Measurements from ENCODE around the gene DIRAS1. TPM values are rescaled to one million over a fixed set of nuclear protein-coding genes. Genes with fewer than 3 reads are reported as not detected.
"Not testable (repeated sequence)": the region's sequence is repeated elsewhere in the genome, so short reads cannot be mapped to it uniquely, and the experiment has no call there.

The DIRAS1 gene
- total RNA-seq, 1 experiment from 2014 or later, result 0.17 TPM

DNA sequence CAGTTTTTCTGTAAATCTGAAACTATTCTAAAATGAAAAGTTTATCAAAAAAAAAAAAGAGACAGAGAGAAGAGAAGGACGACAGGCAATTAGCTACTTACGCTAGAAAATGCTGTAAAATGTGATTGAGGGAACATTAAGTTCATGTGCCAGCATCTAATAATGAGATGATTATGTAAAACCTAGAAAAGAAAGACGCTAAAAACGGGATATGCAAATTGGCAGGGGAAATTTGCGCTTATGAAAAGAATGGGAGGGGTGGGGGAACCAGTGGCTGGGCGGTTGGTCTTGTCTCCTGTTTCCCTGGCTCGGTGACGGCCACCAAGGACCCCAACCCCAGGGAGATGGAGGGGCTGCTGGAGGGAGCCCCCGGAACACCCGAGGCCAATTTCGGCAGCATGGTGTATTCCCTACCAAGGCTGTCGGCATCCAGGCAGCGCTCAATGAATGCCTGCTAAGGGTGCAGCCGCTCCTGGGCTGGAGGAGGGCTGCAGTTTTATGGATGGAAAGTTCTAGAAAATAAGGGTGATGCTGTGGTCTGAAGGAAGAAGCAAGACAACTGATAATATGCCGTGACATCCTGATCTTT lies 52.9 kb downstream of the DIRAS1 start:
- Mint-ChIP-seq H3K36me3 (ENCODE audit: insufficient read depth, unreplicated experiment) (no peaks in the 10 kb centered on the region), H3K4me3 (ENCODE audit: low read depth, unreplicated experiment) (no peak overlapping the region), H3K9me3 (ENCODE audit: low read depth, unreplicated experiment) (no peaks in the 10 kb centered on the region), H3K27ac (ENCODE audit: unreplicated experiment) (no peak overlapping the region), H3K27me3 (ENCODE audit: unreplicated experiment) (no peaks in the 10 kb centered on the region), H3K4me1 (ENCODE audit: low read depth, unreplicated experiment) (no peaks in the 10 kb centered on the region)
- TF ChIP-seq, protein P1, sequence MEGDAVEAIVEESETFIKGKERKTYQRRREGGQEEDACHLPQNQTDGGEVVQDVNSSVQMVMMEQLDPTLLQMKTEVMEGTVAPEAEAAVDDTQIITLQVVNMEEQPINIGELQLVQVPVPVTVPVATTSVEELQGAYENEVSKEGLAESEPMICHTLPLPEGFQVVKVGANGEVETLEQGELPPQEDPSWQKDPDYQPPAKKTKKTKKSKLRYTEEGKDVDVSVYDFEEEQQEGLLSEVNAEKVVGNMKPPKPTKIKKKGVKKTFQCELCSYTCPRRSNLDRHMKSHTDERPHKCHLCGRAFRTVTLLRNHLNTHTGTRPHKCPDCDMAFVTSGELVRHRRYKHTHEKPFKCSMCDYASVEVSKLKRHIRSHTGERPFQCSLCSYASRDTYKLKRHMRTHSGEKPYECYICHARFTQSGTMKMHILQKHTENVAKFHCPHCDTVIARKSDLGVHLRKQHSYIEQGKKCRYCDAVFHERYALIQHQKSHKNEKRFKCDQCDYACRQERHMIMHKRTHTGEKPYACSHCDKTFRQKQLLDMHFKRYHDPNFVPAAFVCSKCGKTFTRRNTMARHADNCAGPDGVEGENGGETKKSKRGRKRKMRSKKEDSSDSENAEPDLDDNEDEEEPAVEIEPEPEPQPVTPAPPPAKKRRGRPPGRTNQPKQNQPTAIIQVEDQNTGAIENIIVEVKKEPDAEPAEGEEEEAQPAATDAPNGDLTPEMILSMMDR (IDR thresholded peaks at IDR 0.05; ENCODE audit: unreplicated experiment), result no peak
- no TSS peak for BruUV-seq (replicated peaks)
- intact Hi-C loops (cut with micrococcal nuclease; ENCODE audit: unreplicated experiment), result no loop called here
- CTCF ChIA-PET, result interaction anchor here (0.6 kb wide), 1 partner anchor 336 kb away, joined by 4 read pairs; no protein-coding TSS in a partner anchor
- DNase-seq, result no peak

DNA sequence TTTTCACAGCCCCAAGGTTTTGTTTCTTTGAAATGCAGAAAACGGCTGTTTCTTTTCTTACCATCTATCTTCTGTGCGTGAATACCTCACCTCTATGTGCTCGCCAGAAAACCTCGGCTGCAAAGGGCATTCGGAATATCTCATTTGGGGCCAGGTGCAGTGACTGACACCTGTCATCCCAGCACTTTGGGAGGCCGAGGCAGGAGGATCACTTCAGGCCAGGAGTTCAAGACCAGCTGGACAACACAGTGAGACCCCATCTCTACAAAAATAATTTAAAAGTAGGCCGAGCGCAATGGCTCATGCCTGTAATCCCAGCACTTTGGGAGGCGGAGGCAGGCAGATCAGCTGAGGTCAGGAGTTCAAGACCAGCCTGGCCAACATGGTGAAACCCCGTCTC lies 53.8 kb downstream of the DIRAS1 start:
- CTCF ChIA-PET; H3K27me3 Mint-ChIP-seq (ENCODE audit: unreplicated experiment); H3K4me1 Mint-ChIP-seq (ENCODE audit: low read depth, unreplicated experiment); H3K27ac Mint-ChIP-seq (ENCODE audit: unreplicated experiment); DNase-seq; BruUV-seq (replicated peaks); H3K9me3 Mint-ChIP-seq (ENCODE audit: low read depth, unreplicated experiment); intact Hi-C loops (cut with micrococcal nuclease; ENCODE audit: unreplicated experiment); H3K36me3 Mint-ChIP-seq (ENCODE audit: insufficient read depth, unreplicated experiment); H3K4me3 Mint-ChIP-seq (ENCODE audit: low read depth, unreplicated experiment): not testable (repeated sequence)

DNA sequence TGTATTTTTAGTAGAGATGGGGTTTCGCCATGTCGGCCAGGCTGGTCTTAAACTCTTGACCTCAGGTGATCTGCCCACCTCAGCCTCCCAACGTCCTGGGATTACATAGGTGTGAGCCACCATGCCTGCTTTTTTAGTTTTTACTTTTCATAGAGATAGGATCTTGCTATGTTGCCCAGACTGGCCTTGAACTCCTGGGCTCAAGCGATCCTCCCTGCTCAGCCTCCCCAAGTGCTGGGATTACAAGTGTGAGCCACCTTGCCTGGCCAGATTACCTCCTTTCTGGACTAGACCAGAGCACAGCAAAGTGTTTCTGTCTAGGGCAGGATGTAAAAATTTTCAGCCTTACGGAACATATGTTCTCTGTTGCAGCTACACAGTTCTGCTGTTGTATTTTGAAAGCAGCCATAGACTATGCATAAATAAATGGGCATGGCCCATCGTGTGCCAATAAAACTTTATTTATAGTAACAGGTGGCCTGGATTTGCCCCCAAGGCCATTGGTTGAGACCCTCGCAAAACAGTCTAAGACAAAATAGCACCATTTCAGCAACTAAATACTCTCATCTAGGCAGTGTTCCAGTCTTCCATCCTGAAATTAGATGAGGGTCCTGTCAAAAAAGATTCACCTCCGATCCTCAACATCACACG lies 54.7 kb downstream of the DIRAS1 start:
- no peak for DNase-seq
- H3K27me3 Mint-ChIP-seq (ENCODE audit: unreplicated experiment), result no peaks in the 10 kb centered on the region
- H3K4me1 Mint-ChIP-seq (ENCODE audit: low read depth, unreplicated experiment), result no peaks in the 10 kb centered on the region
- H3K27ac Mint-ChIP-seq (ENCODE audit: unreplicated experiment), result no peak overlapping the region
- no peaks in the 10 kb centered on the region for H3K36me3 Mint-ChIP-seq (ENCODE audit: insufficient read depth, unreplicated experiment)
- no TSS peak for BruUV-seq (replicated peaks)
- no peaks in the 10 kb centered on the region for H3K9me3 Mint-ChIP-seq (ENCODE audit: low read depth, unreplicated experiment)
- intact Hi-C loops (cut with micrococcal nuclease; ENCODE audit: unreplicated experiment), result no loop called here
- CTCF ChIA-PET, result no interaction called here
- TF ChIP-seq, protein P1 (IDR thresholded peaks at IDR 0.05; ENCODE audit: unreplicated experiment), result no peak
- H3K4me3 Mint-ChIP-seq (ENCODE audit: low read depth, unreplicated experiment), result no peak overlapping the region

DNA sequence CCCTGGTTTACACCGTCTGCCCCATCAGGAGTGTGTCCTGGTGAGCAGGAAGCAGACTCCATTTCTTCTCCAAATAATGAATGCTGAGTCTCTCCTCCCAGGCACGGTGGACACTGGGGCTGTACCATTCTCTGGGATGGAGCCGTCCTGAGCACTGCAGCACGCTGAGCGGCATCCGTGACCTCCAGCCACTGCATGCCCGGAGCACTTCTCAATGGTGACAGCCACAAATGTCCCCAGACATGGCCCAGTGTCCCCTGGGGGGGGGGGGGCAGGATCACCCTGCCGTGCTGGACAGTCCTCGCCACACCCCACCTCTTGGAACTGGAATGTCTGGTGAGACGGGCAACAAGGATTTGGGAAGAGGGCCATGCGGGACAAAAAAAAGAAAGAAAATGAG lies 56.1 kb downstream of the DIRAS1 start:
- CTCF ChIA-PET, result no interaction called here
- Mint-ChIP-seq H3K27me3 (ENCODE audit: unreplicated experiment) (no peaks in the 10 kb centered on the region), H3K36me3 (ENCODE audit: insufficient read depth, unreplicated experiment) (no peaks in the 10 kb centered on the region), H3K4me1 (ENCODE audit: low read depth, unreplicated experiment) (no peaks in the 10 kb centered on the region), H3K9me3 (ENCODE audit: low read depth, unreplicated experiment) (no peaks in the 10 kb centered on the region), H3K27ac (ENCODE audit: unreplicated experiment) (no peak overlapping the region), H3K4me3 (ENCODE audit: low read depth, unreplicated experiment) (no peak overlapping the region)
- BruUV-seq (replicated peaks), result no TSS peak
- DNase-seq, result no peak
- TF ChIP-seq, protein P1 (IDR thresholded peaks at IDR 0.05; ENCODE audit: unreplicated experiment), result no peak
- intact Hi-C loops (cut with micrococcal nuclease; ENCODE audit: unreplicated experiment), result no loop called here

Other genes starting within 250 kb of the DIRAS1 start
- 26.3 and 36.5 TPM in 2 replicates for gene GADD45B, start 245.2 kb downstream of the DIRAS1 start, total RNA-seq (2022)
- gene GNG7, start 18.7 kb downstream of the DIRAS1 start, total RNA-seq (2022), result 0.87 and 0.91 TPM in 2 replicates
- gene SLC39A3, start 18.6 kb upstream of the DIRAS1 start, total RNA-seq (2022), result 25.0 and 28.2 TPM in 2 replicates
- gene SGTA, start 61.9 kb upstream of the DIRAS1 start, total RNA-seq (2022), result 44.7 and 48.3 TPM in 2 replicates
- gene THOP1, start 64.1 kb upstream of the DIRAS1 start, total RNA-seq (2022), result 85.9 and 86.2 TPM in 2 replicates
- gene ZNF554, start 98.5 kb upstream of the DIRAS1 start, total RNA-seq (2022), result 4.3 and 4.9 TPM in 2 replicates
- 3.8 and 5.7 TPM in 2 replicates for gene ZNF555, start 120.1 kb upstream of the DIRAS1 start, total RNA-seq (2022)
- gene ZNF556, start 146.0 kb upstream of the DIRAS1 start, total RNA-seq (2022), result not detected in 2 replicates
- gene ZNF57, start 179.6 kb upstream of the DIRAS1 start, total RNA-seq (2022), result 4.1 and 6.0 TPM in 2 replicates
- 3.6 and 5.0 TPM in 2 replicates for gene ZNF77, start 223.6 kb upstream of the DIRAS1 start, total RNA-seq (2022)

Measured in Calu3 (cell line).